HCT116 (cell line): Measurements from ENCODE around the gene PDHA1. TPM values are rescaled to one million over a fixed set of nuclear protein-coding genes. Genes with fewer than 3 reads are reported as not detected.

ENCODE experiments used
- ATAC-seq: fragments of 200-7000 bp; cut with Tn5 transposase; 2 replicates; pipeline ENCODE4 v1.9.1; 2020; ENCODE audit warnings: mild to moderate bottlenecking, moderate library complexity
- BruUV-seq: library from RNA; stranded (reverse); fragments of 400-500 nt; replicated peaks from 2 replicates; lab custom pipeline; 2021; lab: Mats Ljungman, UMichigan
- CTCF ChIA-PET: fragments of 300-600 bp; sonication (Branson Sonifier 250); formaldehyde crosslinking; loops from one replicate; lab custom pipeline; 2021; ENCODE audit warnings: antibody characterized with exemption; lab: Charles Lee
- POLR2A ChIA-PET: fragments of 300-600, 350-600 bp; sonication (Branson Sonifier 250); formaldehyde crosslinking; loops from one replicate; lab custom pipeline; 2021; ENCODE audit warnings: antibody characterized with exemption; lab: Charles Lee
- RAD21 ChIA-PET, 2 experiments: fragments of 300-600 bp; sonication (Branson Sonifier 250); formaldehyde crosslinking; loops; one replicate each; lab custom pipeline; 2023; ENCODE audit warnings: low total read pairs in 2 of 2; ENCODE audit not compliant: uncharacterized antibody in 2 of 2, unreplicated experiment in 2 of 2, low non-redundant PET in 1 of 2; lab: Charles Lee
- DNase-seq: peaks from one replicate; pipeline ENCODE4 v3.0.0-alpha.2; 2010; ENCODE audit warnings: low read depth, low spot score
- H2AFZ ChIP-seq: fragments of 200-600 bp; shearing (Covaris generic), sonication (generic); 2 replicates; pipeline ENCODE4 v1.6.1; 2017; ENCODE audit warnings: low read depth, mixed run types, mixed read lengths, antibody characterized with exemption, low read length; ENCODE audit not compliant: poor library complexity, severe bottlenecking
- H3K27ac ChIP-seq: 2 replicates; pipeline ENCODE4 v1.5.1; 2012; ENCODE audit warnings: low read depth, low read length
- H3K27me3 ChIP-seq: fragments of 200-600 bp; sonication (generic); 2 replicates; pipeline ENCODE4 v1.6.1; 2016; ENCODE audit warnings: mixed run types, low read length, mixed read lengths; ENCODE audit not compliant: insufficient read depth
- H3K36me3 ChIP-seq, 2 experiments: fragments of 200-500 bp in 1 of 2; fragments of 200-600 bp in 1 of 2; sonication (Bioruptor generic) in 1 of 2; sonication (generic) in 1 of 2; 2 replicates each; pipeline versions ENCODE4 v1.5.1 to v1.6.1; 2014 to 2016; ENCODE audit warnings: low read length in 2 of 2, inconsistent platforms in 1 of 2, mixed read lengths in 1 of 2, mixed run types in 1 of 2; ENCODE audit not compliant: insufficient read depth in 2 of 2, control insufficient read depth in 1 of 2
- H3K4me1 ChIP-seq, 2 experiments: fragments of 200-600 bp in 1 of 2; sonication (generic) in 1 of 2; 2 replicates each; pipeline versions ENCODE4 v1.5.1 to v1.6.1; 2012 to 2017; ENCODE audit warnings: low read length in 2 of 2, inconsistent platforms in 1 of 2, mild to moderate bottlenecking in 1 of 2, mixed read lengths in 1 of 2, mixed run types in 1 of 2, moderate library complexity in 1 of 2; ENCODE audit not compliant: insufficient read depth in 2 of 2, control insufficient read depth in 1 of 2
- H3K4me2 ChIP-seq: fragments of 200-600 bp; sonication (generic); 2 replicates; pipeline ENCODE4 v1.6.1; 2017; ENCODE audit warnings: mixed run types, low read length, mixed read lengths
- H3K4me3 ChIP-seq, 2 experiments: fragments of 200-600 bp in 1 of 2; sonication (generic) in 1 of 2; replicated peaks in 1 of 2; 2 replicates each; pipeline ENCODE4 v1.5.1; 2011 to 2016; ENCODE audit warnings: low read length in 2 of 2, control low read depth in 1 of 2, low read depth in 1 of 2, mild to moderate bottlenecking in 1 of 2, mixed read lengths in 1 of 2, mixed run types in 1 of 2
- H3K79me2 ChIP-seq: fragments of 200-600 bp; sonication (generic); 2 replicates; pipeline ENCODE4 v1.6.1; 2017; ENCODE audit warnings: mild to moderate bottlenecking, mixed run types, low read length, moderate library complexity, mixed read lengths; ENCODE audit not compliant: insufficient read depth
- H3K9ac ChIP-seq: fragments of 200-600 bp; sonication (generic); 2 replicates; pipeline ENCODE4 v1.6.1; 2016; ENCODE audit warnings: low read length, mixed read lengths
- H3K9me2 ChIP-seq: fragments of 200-600 bp; sonication (generic), shearing (Covaris generic); 2 replicates; pipeline ENCODE4 v1.6.1; 2017; ENCODE audit warnings: mixed run types, mild to moderate bottlenecking, moderate library complexity; ENCODE audit not compliant: insufficient read depth
- H3K9me3 ChIP-seq, 2 experiments: fragments of 200-500 bp in 1 of 2; fragments of 200-600 bp in 1 of 2; sonication (Bioruptor generic) in 1 of 2; sonication (generic) in 1 of 2; 2 replicates each; pipeline ENCODE4 v1.6.1; 2014 to 2017; ENCODE audit warnings: low read length in 2 of 2, mixed read lengths in 2 of 2, inconsistent platforms in 1 of 2, low read depth in 1 of 2, mild to moderate bottlenecking in 1 of 2, mixed run types in 1 of 2, moderate library complexity in 1 of 2; ENCODE audit not compliant: control insufficient read depth in 1 of 2, insufficient read depth in 1 of 2
- H4K20me1 ChIP-seq: fragments of 200-600 bp; sonication (generic), shearing (Covaris generic); 2 replicates; pipeline ENCODE4 v1.6.1; 2017; ENCODE audit warnings: mixed run types, mild to moderate bottlenecking, moderate library complexity; ENCODE audit not compliant: insufficient read depth
- EGR1 ChIP-seq: IDR thresholded peaks from 2 replicates; pipeline ENCODE4 v1.6.1; 2012; ENCODE audit warnings: low read depth
- EZH2 ChIP-seq: fragments of 200-600 bp; sonication (generic); IDR thresholded peaks from 2 replicates; pipeline ENCODE4 v1.6.1; 2017; ENCODE audit warnings: antibody characterized with exemption, mixed run types
- POLR2A ChIP-seq: IDR thresholded peaks from 2 replicates; pipeline ENCODE4 v1.7.0; 2011; ENCODE audit warnings: borderline replicate concordance; ENCODE audit not compliant: insufficient read depth, insufficient read length; ENCODE audit errors: extremely low read depth
- POLR2AphosphoS5 ChIP-seq: IDR thresholded peaks from 2 replicates; pipeline ENCODE4 v1.6.1; 2011; ENCODE audit warnings: mild to moderate bottlenecking, low read depth, low read length, moderate library complexity
- RAD21 ChIP-seq: IDR thresholded peaks from 2 replicates; pipeline ENCODE4 v1.6.1; 2012; ENCODE audit warnings: low read depth, mild to moderate bottlenecking
- SP1 ChIP-seq: IDR thresholded peaks from 2 replicates; pipeline ENCODE4 v1.6.1; 2012; ENCODE audit warnings: low read depth
- ZFX ChIP-seq: fragments of 450-650 bp; IDR thresholded peaks from 2 replicates; pipeline ENCODE4 v1.6.1; 2017
- ZNF274 ChIP-seq: fragments of 200-500 bp; sonication (Bioruptor generic); IDR thresholded peaks from 2 replicates; pipeline ENCODE4 v1.6.1; 2014; ENCODE audit warnings: mild to moderate bottlenecking, low read depth, low read length, inconsistent platforms
- intact Hi-C: fragments of 100-400 bp; cut with micrococcal nuclease; formaldehyde crosslinking; loops from 2 replicates; pipeline ENCODE4 v1.10.0; 2022
- total RNA-seq: library from RNA; stranded (reverse); gene quantifications from one replicate; pipeline ENCODE4 v1.2.1, GENCODE V29; 2021; ENCODE audit not compliant: unreplicated experiment
- TF ChIP-seq, protein P1 (sequence below): IDR thresholded peaks from 2 replicates; pipeline ENCODE4 v1.6.1; 2012
- TF ChIP-seq, protein P2 (sequence below): IDR thresholded peaks from 2 replicates; pipeline ENCODE4 v1.6.1; 2012; ENCODE audit warnings: low read depth
- TF ChIP-seq, protein P3 (sequence below): IDR thresholded peaks from 2 replicates; pipeline ENCODE4 v1.6.1; 2011; ENCODE audit warnings: mild to moderate bottlenecking, low read length, moderate library complexity; ENCODE audit not compliant: insufficient replicate concordance; ENCODE audit errors: extremely low read depth

Gene PDHA1
- total RNA-seq, 1 experiment from 2014 or later, result 195 TPM

DNA sequence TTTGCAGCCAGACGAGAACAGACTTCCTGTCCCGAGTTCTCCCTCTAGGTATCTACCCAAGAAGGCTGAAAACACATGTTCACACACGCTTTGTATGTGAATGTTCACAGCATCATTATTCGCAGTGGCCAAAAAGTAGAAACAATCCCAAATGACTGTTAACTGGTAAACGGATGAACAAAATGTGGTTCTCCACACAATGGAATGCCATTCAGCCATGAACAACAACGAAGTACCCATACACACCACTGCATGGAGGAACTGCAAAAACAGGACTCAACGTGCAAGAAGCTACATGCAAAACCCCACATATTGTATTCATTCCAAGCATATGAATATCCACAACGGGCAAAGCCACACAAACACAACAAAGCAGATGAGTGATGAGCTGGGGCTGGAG lies 45.0 kb downstream of the PDHA1 start:
- Histone ChIP-seq H3K4me1 (no peaks in the 10 kb centered on the region), H3K9ac (no peak overlapping the region), H3K9me2 (no peaks in the 10 kb centered on the region), H4K20me1 (no peaks in the 10 kb centered on the region), H3K4me2 (no peak overlapping the region), H3K27ac (no peak overlapping the region), H2AFZ (no peak overlapping the region), H3K4me3 (no peak overlapping the region), H3K79me2 (no peaks in the 10 kb centered on the region), H3K27me3 (no peaks in the 10 kb centered on the region), H3K9me3 (no peaks in the 10 kb centered on the region), H3K36me3 (no peaks in the 10 kb centered on the region)
- ChIA-PET CTCF (no interaction called here), POLR2A (no interaction called here), RAD21 (no interaction called here)
- BruUV-seq, result no TSS peak
- intact Hi-C loops, result no loop called here
- ATAC-seq, result no peak
- DNase-seq, result no peak
- TF ChIP-seq RAD21, result no peak
- TF ChIP-seq POLR2A, result no peak
- TF ChIP-seq POLR2AphosphoS5, result no peak
- TF ChIP-seq EZH2, result no peak
- no peak for TF ChIP-seq ZFX
- no peak for TF ChIP-seq ZNF274
- TF ChIP-seq EGR1, result no peak
- TF ChIP-seq SP1, result no peak
- TF ChIP-seq, protein P1, sequence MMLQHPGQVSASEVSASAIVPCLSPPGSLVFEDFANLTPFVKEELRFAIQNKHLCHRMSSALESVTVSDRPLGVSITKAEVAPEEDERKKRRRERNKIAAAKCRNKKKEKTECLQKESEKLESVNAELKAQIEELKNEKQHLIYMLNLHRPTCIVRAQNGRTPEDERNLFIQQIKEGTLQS, result no peak

DNA sequence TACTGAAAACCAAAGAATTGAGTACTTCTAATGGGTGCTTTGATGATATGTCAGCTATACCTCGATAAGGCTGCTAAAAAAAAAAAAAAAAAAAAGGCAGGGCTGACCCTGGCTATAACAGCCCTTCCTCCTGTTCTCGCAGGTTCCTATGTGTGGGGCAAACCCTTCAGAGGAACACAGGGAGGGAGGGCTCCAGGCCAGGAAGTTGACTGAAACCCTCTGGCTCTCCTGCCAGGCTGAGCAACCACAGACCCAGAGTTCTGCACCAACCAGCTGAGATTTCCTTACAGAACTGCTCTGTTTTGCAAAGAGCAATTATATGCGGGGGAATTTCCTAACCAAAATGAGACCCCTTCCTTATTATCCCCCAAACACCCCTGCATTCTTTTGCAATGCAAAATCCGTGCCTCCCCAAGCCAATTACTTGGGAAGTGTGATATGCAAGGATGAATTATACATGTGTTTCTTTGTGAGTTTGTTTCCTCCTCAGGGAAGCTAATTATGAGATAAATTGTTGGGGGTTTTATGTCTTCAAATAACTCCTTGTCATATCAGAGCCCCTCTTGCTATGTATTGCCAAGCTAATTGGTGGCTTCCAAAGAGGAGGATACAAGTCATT lies 45.6 kb downstream of the PDHA1 start:
- H3K4me1 ChIP-seq, result no peaks in the 10 kb centered on the region
- no peaks in the 10 kb centered on the region for H3K79me2 ChIP-seq
- H4K20me1 ChIP-seq, result no peaks in the 10 kb centered on the region
- H3K27me3 ChIP-seq, result no peaks in the 10 kb centered on the region
- H3K9me3 ChIP-seq, result no peaks in the 10 kb centered on the region
- RAD21 ChIA-PET, result no interaction called here
- no TSS peak for BruUV-seq
- no peaks in the 10 kb centered on the region for H3K36me3 ChIP-seq
- POLR2A ChIA-PET, result no interaction called here
- no peak for DNase-seq
- TF ChIP-seq, protein P2, sequence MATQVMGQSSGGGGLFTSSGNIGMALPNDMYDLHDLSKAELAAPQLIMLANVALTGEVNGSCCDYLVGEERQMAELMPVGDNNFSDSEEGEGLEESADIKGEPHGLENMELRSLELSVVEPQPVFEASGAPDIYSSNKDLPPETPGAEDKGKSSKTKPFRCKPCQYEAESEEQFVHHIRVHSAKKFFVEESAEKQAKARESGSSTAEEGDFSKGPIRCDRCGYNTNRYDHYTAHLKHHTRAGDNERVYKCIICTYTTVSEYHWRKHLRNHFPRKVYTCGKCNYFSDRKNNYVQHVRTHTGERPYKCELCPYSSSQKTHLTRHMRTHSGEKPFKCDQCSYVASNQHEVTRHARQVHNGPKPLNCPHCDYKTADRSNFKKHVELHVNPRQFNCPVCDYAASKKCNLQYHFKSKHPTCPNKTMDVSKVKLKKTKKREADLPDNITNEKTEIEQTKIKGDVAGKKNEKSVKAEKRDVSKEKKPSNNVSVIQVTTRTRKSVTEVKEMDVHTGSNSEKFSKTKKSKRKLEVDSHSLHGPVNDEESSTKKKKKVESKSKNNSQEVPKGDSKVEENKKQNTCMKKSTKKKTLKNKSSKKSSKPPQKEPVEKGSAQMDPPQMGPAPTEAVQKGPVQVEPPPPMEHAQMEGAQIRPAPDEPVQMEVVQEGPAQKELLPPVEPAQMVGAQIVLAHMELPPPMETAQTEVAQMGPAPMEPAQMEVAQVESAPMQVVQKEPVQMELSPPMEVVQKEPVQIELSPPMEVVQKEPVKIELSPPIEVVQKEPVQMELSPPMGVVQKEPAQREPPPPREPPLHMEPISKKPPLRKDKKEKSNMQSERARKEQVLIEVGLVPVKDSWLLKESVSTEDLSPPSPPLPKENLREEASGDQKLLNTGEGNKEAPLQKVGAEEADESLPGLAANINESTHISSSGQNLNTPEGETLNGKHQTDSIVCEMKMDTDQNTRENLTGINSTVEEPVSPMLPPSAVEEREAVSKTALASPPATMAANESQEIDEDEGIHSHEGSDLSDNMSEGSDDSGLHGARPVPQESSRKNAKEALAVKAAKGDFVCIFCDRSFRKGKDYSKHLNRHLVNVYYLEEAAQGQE, result no peak
- TF ChIP-seq, protein P3, sequence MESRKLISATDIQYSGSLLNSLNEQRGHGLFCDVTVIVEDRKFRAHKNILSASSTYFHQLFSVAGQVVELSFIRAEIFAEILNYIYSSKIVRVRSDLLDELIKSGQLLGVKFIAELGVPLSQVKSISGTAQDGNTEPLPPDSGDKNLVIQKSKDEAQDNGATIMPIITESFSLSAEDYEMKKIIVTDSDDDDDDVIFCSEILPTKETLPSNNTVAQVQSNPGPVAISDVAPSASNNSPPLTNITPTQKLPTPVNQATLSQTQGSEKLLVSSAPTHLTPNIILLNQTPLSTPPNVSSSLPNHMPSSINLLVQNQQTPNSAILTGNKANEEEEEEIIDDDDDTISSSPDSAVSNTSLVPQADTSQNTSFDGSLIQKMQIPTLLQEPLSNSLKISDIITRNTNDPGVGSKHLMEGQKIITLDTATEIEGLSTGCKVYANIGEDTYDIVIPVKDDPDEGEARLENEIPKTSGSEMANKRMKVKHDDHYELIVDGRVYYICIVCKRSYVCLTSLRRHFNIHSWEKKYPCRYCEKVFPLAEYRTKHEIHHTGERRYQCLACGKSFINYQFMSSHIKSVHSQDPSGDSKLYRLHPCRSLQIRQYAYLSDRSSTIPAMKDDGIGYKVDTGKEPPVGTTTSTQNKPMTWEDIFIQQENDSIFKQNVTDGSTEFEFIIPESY, result no peak
- intact Hi-C loops, result no loop called here
- H2AFZ ChIP-seq, result no peak overlapping the region
- no peak overlapping the region for H3K4me2 ChIP-seq
- H3K9me2 ChIP-seq, result no peaks in the 10 kb centered on the region
- ATAC-seq, result no peak
- CTCF ChIA-PET, result no interaction called here
- H3K27ac ChIP-seq, result no peak overlapping the region
- no peak overlapping the region for H3K4me3 ChIP-seq
- no peak overlapping the region for H3K9ac ChIP-seq
